Activated CD4-positive, alpha-beta T cell treated with anti-CD3 and anti-CD28 coated beads, Interleukin-2, amount 50 U/mL, for 4 hours (primary cell): Measurements from ENCODE around the gene CACNG4.

Experiments used
- DNase-seq, 2 experiments: peaks; one replicate each; pipeline ENCODE4 v3.0.0-alpha.2; 2020

The CACNG4 gene

DNA sequence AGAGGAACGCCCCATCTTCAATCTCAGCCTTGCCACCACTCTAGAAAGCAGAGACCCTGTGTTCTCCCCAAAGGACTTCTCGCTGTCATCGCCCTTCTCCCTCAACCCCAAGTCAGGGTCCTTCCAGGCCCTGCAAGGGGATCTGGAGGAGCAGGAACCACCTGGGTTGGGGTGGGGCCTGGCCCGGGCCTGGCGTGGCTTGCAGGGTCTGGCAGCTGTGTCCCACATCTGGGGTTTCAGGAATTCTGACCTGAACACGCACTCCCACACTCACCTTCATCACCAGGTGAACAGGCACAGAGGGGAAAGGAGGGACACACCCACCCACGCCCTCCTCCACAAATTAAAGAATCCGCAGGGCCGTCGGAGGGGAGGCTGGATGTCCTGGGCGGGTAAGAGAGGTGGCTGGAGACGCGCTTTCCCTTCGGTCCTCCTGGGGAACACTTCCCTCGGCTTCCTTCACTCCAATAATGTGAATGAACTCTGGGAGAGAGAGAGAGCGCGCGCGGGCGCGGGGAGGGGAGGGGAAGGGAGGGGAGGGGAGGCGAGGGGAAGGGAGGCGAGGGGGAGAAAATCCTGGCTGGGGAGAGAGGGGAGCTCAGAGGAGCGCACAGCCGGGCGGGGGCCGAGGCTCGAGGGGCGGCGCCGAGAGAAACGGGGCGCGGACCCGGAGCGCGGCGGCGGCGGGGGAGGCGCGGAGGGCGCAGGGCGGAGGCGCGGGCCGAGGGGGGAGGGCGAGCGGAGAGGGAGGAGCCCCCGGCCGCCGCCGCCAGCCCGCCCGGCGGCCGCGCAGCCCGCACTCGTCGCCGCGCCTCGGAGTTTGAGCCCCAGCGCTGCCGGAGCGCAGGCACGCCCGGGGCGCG lies at the start of gene CACNG4:
CACNG4 (plus strand) TSS at position 799 of the 863 bp plus-strand sequence. CDS start 205 bp downstream, outside the sequence.
- DNase-seq: no peak

DNA sequence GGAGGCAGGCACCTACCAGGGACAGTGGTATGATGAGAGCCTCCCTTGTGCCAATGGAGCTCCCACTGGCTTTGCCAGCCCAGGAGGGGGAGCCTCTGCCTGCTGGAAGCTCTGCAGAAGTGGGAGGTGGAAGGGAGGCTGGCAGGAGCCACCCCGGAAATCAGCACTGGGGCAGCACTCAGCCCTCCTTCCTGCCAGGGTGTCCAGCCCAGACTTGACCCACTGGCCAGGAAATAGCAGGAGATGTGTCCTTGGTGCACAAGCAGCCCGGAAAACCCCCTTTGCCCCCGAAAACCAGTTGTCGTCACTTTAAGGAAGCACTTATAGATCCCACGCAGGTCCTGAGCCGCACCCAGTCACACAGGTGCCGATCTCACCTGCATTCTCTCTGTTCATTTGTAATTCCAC lies 49.3 kb upstream of the CACNG4 start:
- DNase-seq: no peak

DNA sequence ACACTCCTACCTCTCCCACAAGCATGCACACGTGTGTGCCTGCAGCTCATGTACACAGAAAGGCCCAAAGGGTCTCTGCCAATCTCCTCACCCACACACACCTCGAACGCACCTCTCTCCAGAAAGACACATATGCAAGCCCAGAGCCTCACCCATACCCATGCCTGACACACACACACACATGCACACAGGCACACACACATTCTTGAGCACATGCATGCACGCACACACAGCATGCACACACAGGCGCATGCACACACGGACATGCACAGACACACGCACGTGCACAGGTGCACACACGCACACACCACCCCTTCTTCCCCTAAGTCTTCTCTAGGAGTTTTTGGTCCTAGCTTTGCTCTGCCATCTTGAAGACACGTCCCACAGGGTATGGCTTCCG lies 48.7 kb upstream of the CACNG4 start:
- no peak for DNase-seq

DNA sequence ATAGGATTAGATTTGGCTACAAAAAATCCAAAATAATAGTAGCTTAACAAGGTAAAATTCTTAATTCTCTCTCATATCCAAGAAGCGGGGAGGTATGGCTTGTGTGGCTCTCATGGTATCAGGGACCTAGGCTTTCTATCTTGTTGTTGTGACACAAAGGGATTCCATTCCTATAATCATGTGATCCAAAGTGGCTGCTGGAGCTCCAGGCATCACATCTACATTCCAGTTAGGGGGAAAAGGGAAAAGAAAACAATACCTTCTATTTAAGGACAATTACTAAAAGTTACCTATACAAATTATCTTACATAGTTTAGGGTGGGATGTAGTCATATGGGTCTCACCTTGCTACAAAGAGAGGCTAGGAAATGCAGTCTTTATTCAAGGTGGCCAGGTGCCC lies 47.6 kb upstream of the CACNG4 start:
- DNase-seq: no peak

DNA sequence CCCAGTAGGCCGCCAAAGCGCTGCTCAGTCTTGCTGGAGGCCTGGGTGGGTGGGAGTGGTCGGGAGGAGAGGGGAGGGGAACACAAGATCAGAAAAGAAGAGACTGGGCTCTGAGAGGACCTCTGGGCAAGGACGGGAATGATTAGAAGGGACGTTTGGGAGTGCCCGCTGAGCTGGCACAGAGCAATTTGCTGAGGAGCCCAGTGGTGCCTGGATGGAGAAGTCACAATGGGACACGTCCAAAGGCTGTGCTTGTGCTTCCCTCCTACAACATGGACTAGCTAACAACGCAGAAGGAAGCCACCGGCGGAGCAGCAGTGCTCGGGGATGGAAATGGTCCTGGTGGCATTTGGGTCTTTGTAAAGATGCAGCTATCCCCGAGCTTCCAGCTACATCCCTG lies 45.6 kb upstream of the CACNG4 start:
- DNase-seq: no peak

DNA sequence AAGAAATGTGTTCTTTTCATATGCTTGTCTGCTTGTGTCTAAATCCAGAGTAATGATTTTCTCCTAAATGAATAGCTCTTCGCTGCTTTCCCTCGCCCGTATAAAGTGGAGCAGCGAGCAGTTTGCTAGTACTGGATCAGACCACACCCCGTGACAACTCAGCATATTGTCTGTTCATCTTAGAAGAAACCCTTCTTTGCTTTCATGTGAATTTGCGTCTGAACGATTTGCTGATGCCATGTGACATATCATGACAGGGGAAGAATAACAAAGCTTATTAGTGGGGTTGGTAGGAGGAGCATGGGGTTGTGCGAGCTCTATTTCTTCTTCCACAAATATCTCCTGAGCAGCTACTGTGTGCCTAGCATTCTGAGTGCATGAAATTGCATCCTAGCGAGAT lies 44.1 kb upstream of the CACNG4 start:
- no peak for DNase-seq

DNA sequence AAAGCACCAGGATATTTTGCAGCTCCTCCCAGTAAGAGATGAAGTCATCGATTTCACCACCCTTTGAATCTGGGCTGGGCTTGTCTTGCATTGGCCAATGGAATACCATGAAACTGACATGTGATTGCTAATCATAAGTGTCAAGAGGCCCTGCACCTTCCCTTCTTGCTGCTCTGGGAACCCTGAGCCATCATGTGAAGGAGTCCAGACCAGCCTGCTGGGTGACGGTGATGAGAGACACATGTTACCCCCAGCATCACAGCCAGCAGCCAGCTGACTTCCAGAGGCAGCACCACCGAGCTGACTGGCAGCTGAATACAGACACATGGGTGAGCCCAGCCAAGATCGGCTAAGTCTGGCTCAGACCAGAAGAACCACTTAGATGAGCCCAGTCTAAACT lies 43.6 kb upstream of the CACNG4 start:
- no peak for DNase-seq

DNA sequence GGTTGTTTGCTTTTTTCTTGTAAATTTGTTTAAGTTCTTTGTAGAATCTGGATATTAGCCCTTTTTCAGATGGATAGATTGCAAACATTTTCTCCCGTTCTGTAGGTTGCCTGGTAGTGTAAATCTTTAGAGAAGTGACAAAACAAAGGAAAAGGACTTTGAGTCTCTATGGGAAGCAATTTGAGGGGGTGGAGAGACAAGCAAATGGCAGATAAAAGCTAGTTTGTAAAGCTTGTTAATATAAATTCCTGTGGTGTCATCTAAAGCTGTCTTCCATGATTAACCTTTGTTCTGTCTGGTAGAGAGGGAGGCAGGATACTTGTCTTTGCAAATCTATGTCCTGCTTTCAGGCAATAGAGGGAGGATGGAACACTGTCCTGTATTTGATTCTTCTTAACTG lies 40.6 kb upstream of the CACNG4 start:
- DNase-seq: no peak

DNA sequence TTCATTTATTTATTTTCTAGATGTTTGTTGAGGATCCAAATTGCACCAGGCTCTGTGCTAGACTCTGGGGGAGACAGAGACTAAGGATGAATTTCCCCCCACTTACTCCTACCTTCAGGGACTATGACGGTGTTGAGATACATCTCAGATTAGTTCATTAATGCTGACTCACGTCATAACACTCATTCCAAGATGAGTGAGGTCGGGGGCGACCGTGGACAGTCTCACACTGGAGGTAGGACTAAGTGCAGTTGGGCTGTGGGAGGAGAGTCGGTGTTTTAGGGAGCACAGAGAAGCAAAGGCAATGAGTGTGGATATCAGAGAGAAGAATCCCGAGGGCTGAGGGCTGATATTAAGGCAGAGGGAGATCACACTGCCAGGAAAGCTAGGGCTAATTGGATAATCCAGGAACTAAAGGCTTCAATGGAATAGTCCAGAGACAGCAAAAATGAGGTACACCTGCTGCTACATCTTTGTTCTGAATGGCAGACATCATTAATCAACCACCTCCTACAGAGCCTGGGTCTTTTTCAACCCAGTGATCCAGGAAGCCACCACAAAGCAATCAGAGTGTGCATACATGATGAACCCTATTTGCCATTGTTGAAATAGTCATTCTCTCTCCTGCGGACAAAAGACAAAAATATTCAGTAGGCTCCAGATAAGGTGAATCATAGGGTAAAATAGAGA lies 38.6 kb upstream of the CACNG4 start:
- no peak for DNase-seq

DNA sequence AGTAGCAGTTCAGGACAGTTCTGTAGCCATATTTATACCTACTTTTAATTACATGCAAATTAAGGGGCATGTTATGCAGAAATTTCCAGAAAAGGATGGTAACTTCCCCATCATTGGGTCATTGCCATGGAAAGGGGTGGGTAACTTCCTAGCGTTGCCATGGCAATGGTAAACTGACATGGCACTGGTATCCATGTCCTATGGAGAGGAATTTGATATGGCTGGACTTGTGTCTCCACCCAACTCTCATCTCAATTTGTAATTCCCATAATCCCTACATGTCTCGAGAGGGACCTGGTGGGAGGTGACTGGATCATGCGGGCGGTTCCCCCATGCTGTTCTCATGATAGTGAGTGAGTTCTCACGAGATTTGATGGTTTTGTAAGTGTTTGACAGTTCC lies 35.6 kb upstream of the CACNG4 start:
- no peak for DNase-seq

DNA sequence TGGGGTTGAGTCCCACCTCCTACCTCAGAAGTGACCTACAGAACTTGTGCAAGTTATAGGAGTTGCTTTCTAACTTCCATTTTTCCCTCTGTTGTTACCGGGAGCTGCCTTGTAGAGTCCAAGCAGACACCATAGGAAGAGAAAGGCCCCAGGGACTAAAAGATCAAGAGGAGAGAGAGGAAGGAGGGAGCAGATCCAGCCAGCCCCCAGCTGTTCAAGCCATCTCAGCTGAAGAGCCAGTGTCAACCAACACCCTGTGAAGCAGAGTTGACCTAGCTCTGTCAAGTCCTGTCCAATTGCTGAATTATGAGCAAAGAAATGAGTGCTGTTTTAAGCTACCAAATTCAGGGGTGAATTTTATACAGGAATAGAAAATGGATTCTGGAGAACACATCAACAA lies 34.9 kb upstream of the CACNG4 start:
- DNase-seq: no peak

DNA sequence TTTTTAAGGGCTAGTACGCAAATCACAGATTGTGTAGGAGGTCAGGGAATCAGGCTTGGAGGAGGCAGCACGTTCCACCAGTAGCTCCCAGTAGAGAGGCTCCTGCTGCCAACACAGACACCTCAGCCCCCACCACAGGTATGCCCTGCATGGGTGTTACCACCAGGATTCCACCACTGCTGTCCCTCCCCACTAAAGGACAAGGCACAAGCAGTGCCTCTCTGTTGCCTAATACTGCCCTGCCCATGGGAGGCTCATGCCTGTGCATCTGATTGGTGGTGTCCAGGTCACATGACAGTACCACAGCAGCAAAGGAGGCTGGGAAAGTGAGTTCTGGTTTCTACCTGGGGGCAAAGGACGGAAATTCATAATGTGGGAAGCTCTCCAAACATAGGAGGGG lies 33.6 kb upstream of the CACNG4 start:
- no peak for DNase-seq

DNA sequence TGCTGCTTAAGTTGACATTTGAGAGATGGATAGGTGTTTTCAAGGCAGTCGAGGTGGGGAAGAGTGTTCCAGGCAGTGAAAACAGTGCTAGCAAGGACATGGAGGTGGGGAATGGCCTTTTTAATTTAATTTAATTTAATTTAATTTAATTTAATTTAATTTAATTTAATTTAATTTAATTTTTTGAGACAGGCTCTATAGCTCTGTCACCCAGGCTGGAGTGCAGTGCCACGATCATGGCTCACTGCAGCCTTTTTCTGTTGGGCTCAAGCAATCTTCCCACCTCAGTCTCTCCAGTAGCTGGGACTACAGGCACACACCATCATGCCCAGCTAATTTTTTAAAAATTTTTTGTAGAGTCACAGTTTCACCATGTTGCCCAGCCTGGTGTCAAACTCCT lies 32.2 kb upstream of the CACNG4 start:
- no peak for DNase-seq

DNA sequence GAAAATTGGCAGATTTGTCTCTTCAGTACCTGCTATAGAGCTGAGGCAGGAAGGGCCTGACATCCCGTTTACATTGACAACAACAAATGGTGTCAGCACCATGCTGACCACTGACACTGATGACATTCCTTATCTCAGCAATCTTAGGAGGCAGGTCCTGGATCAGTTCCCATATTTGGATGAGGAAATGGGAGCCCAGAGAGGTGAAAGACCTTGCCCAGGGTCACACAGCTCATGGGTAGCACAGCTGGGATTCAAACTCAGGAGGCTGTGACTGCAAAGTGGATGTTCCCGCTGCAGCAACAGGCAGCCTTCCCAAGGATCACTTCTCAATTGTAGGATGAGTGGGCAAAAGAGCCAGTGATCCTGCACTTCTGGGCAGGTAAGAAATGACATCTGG lies 30.5 kb upstream of the CACNG4 start:
- DNase-seq: no peak

DNA sequence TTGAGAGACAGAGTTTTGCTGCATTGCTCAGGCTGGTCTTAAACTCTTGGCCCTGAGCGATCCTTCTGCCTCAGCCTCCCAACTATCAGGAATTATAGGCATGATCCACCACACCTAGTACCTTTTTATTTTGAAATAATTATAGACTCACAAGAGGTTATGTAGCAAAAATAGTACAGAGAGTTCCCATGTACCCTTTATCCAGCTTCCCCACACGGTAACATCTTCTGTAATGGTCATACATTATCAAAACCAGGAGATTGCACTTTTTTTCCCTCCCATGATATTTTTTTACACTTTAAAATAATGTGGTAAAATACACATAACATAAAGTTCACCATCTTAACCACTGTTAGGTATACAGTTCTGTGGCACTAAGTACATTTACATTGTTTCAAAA lies 28.8 kb upstream of the CACNG4 start:
- no peak for DNase-seq

DNA sequence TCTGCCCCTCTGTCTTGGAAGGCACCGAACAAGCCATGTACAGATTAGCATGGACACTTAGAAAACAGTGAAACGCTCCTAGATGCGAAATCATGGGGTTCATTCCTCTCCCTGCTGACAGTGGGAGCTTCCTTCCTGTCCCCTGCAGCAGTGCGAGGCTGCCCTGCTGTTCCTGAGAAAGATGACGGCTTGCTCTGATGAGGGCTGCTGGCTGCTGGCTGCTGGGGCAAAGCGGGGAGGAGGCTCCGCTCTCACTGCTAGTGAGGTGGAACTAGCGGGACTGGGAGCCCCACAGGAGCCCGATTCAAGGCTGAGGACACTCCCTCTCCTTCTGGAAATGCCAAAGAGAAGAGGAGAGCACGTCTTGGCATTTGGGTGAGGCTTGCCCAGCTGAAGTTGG lies 25.9 kb upstream of the CACNG4 start:
- no peak for DNase-seq

DNA sequence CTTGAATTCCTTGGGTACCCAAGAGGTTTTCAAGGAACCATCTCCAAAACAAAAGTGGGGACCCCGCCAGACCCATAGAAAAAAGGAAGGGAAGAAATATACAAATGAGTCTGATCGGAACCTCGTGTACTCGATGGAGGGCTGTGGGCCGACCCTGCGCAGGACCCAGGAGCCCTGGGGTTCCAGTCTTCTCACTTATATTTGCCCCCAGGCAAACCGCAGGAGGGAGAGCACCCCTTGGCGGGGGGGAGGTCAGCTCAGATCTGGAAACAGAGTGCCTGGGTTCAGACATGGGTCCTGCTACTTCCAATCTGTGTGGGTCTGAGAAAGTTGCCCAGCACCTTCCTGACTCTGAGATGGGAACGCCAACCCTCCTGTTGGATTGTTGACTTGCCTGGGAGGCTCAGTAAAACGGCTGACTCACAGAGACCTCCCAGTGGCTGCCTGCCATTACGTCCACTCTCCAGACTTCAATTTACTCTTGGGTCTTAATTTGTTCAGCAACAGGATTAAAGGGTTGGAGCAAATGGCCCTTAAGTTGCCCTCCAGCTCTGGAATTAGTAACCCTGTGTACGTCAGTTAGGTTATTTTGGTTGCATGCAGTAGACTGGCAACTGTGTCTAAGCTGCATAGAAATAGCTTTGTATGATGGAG lies 24.9 kb upstream of the CACNG4 start:
- no peak for DNase-seq

DNA sequence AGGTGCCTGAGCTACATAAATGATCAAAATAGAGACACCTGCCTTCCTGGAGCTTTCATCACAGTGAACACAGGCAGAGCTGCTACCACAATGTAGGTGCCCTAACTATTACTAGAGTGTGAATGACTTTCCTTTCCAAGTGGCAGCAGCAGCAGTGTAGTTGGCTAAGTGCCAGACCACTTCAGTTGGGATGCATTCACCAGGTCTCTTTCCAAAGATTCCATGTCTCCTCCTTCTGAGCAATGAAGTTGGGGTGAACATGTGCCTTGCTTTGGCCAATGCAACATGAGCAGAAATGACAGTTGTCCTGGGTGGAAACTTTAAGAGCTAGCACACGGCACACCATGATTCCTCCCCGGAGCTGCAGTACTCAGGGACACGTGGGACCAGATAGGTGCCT lies 23.3 kb upstream of the CACNG4 start:
- no peak for DNase-seq

DNA sequence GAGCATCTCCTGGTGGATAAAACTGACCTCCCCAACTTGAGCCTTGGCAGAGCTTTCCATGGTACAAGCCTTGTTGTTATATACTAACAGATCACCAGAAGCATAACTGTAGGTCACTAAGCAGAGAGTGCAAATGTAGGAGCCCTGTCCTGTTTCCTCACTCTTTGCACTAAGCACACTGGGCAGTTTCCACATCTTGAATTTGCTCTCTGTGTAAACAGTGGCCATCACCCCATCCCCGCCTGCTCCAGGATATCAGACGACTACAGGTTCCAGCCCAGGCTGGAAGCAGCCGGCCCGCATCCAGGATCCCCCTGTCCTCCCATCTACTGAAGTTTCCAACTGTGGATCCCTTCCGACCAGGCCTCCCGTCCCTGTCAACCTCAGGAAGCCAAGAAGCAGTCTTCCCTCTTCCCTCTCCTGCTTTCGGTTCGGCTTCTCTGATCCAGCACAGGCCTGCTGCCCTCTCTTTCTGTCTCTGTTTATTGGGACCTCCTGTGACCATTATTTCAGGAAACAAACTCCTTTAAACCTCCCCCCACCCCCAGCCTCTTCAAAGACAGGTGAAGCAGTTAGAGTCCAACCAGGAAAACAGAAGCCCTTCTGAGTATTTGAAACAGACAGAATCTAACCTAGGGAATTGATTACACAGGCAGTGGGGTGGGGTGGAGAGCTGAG lies 22.6 kb upstream of the CACNG4 start:
- DNase-seq: no peak

DNA sequence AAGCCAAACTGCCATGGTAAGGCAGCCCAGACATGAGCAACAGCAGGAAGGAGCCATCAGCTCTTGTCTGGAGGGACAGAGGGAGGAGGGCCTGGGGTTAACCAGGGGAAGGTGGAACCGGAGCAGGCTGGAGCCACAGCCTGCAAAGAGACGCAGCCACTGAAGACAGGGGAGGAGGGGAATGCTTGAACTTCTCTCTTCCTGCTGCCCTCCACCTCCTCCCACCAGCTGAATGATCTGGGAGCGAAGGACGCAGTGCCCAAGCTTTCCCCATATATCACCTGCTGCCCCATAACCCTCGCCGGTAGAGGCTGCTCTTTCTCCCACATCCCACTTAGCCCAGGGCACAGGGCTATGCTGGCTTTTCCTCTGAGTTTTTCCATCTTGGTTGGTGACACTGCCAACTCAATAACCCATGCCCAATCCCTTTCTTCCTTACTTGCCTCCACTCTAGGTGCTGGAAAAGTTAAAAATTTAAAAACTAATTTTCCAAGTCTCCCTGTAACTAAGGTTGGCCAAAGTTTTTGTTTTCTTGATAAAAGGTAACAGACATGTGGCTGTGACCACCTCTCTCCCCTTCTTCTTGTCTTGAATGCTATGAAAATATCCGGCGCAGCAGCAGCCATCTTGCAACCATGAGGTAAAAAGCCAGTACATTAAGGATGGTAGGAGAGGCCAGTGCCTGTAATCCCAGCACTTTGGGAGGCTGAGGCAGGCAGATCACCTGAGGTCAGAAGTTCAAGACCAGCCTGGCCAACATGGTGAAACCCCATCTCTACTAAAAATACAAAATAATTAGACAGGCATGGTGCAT lies 21.8 kb upstream of the CACNG4 start:
- no peak for DNase-seq

DNA sequence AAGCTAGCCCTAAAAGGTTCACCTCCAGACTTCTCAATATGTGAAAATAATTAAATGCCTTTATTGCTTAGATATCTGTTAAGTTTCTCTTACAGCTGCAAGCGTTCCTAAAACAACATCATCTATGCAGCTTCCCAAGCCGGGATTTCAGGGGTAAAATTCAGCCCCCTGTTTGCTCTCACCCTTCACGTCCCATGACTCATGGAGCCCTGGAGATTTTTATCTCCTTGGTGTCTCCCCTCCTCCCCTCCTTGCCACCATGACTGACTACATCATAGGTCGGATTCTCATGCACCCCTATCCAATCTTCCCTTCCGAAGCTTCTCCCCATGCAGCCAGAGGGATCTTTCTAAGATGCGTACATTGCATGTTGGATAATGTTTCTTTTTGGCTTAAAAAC lies 21.0 kb upstream of the CACNG4 start:
- no peak for DNase-seq

DNA sequence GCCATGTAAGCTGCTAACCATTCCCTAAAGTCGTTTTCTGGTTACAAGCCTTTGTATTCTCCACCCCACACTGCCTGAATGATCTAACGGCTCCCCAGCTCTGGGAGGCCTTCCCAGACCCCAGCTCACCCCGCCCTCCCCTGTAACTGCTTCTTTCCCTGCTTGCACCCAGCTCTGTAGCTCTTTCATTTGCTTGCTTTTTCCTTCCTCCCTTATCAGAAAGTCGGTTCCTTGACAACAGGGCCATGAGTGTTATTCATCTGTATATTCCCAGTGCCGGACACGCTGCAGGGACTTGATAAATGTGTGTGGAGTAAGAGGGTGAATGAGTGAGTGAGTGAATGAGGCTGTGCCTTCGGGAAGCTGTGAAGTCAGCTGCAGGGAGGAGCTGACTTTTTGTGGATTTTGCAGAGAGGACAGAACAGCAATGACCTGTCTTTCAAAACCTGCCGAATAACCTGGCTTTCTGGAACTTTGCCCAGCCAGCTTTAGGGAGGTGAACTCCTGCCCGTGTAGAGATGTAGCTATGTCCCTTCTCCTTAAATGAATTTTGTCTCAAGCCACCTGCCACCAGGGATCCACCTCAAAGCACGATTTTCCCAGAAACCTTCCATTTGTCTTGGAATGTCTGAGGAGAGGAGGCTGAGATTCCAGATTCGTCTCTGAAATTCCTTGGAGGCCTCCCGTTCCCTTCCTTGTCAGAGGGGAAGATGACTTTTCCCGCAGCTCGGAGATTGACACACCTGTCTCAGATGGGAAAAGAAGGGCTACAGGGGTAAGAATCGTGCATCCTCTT lies 20.0 kb upstream of the CACNG4 start:
- no peak for DNase-seq
